Stomach (tissue), 4 donors: ENCODE measurements around the gene ABCC9.

Experiments used
- CTCF ChIP-seq, 7 experiments: fragments of 450-650 bp in 4 of 7; fragments of 200-600 bp in 3 of 7; sonication (generic) in 3 of 7; IDR thresholded peaks; one replicate each; pipeline ENCODE4 v1.5.1; 2016 to 2019; ENCODE audit warnings: antibody characterized with exemption in 7 of 7, control low read depth in 2 of 7, mild to moderate bottlenecking in 1 of 7
- POLR2A ChIP-seq, 4 donors: fragments of 450-650 bp; IDR thresholded peaks; one replicate each; pipeline ENCODE4 v1.6.1; 2016; ENCODE audit warnings: antibody characterized with exemption in 4 of 4, control low read depth in 2 of 4, mild to moderate bottlenecking in 1 of 4, moderate library complexity in 1 of 4
- POLR2AphosphoS5 ChIP-seq, 3 donors: sonication (generic); formaldehyde crosslinking; IDR thresholded peaks; one replicate each; pipeline ENCODE4 v1.6.1; 2016; ENCODE audit warnings: antibody characterized with exemption in 3 of 3

- TF ChIP-seq CTCF (IDR thresholded peaks at IDR 0.05) (no peak), POLR2AphosphoS5 (IDR thresholded peaks at IDR 0.05) (no peak), POLR2A (IDR thresholded peaks at IDR 0.05) (no peak)
Measured at GRCh38 chr12:21786041-21786531, 155.1 kb downstream of the ABCC9 start.
